GM12872 (cell line): ENCODE data around the gene SYAP1.

Source experiments
- TF ChIP-seq, protein P1 (sequence below): IDR thresholded peaks from 3 replicates; pipeline ENCODE4 v1.5.1; 2011; ENCODE audit warnings: low read depth, mild to moderate bottlenecking, low read length, moderate library complexity; ENCODE audit not compliant: insufficient read depth

Gene SYAP1

DNA sequence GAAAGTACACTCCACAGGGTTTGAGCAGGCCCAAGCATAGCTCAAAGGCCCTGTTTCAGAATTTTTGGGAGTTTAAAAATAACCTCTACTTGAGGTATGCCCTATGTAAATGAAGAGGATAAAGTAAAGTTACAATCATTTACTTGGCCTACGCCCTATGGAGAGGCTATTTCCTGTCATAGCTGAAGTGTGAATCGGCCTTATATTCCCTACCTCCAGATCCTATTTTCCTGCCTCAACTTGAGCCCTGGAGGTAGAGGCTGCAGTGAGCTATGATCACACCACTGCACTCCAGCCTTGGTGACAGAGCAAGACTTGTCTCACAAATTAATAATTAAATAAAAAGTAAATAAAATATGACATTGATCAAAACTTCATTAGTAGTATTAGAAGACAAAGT lies 55.3 kb downstream of the SYAP1 start:
- TF ChIP-seq, protein P1, sequence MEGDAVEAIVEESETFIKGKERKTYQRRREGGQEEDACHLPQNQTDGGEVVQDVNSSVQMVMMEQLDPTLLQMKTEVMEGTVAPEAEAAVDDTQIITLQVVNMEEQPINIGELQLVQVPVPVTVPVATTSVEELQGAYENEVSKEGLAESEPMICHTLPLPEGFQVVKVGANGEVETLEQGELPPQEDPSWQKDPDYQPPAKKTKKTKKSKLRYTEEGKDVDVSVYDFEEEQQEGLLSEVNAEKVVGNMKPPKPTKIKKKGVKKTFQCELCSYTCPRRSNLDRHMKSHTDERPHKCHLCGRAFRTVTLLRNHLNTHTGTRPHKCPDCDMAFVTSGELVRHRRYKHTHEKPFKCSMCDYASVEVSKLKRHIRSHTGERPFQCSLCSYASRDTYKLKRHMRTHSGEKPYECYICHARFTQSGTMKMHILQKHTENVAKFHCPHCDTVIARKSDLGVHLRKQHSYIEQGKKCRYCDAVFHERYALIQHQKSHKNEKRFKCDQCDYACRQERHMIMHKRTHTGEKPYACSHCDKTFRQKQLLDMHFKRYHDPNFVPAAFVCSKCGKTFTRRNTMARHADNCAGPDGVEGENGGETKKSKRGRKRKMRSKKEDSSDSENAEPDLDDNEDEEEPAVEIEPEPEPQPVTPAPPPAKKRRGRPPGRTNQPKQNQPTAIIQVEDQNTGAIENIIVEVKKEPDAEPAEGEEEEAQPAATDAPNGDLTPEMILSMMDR, result no peak

DNA sequence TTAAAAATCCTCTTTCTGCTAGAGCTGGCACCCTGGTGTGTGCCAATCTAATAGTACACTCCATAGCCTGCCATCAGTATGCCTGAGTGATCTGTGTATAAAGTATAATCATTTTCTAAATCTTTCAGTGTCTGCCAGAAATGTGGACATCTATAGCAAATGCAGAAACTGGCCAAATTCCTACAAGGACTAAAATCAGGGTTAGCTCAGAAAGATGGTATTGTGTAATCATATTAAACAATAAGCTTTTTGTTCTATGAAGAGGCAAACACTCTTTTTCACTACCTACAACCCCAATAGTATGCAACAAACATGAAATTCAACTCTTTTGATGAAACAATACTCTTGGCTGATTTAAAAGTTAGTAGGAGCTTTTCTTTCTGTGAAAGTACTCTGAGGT lies 59.1 kb downstream of the SYAP1 start:
- TF ChIP-seq, protein P1, result no peak

DNA sequence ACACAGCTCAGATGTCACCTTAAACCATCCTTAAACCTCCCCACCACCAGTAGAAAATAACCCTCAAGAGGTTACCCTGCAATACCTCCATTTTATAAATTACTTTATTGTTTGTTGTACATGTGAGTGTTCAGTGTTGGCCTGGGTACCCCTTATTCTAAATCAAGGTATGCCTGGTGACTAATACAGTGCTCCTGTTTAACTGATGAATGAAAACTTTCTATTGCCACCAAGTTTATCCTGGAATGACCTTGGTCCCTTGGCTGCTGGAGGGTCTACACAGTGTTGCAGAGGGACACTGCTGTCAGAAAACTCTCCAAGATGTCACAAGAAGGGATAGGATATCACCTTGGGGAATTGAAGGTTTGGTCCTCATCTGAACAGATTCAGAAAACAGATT lies 59.6 kb downstream of the SYAP1 start:
- TF ChIP-seq, protein P1, result no peak

DNA sequence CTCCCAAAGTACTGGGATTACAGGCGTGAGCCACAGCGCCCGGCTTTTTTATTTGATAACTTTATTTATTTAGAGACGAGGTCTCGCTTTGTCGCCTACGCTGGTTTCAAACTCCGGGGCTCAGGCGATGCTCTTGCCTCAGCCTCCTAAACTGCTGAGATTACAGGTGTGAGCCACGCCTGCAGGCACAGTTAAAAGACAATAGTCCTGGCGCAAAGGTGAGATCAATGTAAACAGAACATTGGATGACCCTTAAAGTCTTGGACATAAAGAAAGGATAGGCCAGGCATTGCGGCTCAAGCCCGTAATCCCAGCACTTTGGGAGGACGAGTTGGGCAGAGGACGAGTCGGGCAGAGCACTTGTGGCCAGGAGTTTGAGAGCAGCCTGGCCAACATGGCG lies 64.0 kb downstream of the SYAP1 start:
- TF ChIP-seq, protein P1, result no peak

DNA sequence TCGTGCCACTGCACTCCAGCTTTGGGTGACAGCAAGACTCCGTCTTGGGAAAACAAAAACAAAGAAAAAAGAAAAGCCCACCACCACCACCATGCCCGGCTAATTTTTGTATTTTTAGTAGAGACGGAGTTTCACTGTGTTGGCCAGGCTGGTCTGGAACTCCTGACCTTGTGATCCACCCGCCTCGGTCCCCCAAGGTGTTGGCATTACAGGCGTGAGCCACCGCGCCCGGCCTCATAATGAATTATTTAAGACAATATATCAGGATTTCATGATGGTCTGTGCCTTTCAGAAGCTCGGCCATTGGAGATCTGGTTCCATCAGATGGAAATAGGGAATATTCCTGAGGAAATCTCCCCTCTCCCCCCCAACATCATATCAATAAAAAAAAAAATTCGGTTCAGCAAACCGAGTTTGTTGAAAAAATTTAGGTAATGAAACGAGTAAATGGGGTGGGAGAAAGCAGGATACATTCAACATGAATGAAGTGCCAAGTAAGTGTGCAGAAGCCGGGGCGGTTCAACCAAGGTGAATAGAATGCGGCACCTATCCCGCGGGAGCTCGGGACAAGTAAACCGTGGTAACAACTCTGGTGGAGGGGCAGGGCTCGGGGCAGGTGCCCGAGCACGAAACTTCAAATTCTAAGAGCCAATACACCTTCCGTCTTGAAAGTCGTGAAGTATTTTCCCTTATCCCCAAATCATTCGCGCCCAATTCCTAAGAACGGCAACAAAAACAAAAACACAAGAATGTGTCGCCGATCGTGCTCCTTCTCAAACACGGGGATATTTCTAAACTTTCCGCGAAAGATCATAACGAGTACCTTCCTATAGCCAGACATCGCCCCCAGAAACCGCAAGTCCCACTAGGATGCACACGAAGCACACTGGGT lies 66.1 kb downstream of the SYAP1 start:
- TF ChIP-seq, protein P1, result no peak

DNA sequence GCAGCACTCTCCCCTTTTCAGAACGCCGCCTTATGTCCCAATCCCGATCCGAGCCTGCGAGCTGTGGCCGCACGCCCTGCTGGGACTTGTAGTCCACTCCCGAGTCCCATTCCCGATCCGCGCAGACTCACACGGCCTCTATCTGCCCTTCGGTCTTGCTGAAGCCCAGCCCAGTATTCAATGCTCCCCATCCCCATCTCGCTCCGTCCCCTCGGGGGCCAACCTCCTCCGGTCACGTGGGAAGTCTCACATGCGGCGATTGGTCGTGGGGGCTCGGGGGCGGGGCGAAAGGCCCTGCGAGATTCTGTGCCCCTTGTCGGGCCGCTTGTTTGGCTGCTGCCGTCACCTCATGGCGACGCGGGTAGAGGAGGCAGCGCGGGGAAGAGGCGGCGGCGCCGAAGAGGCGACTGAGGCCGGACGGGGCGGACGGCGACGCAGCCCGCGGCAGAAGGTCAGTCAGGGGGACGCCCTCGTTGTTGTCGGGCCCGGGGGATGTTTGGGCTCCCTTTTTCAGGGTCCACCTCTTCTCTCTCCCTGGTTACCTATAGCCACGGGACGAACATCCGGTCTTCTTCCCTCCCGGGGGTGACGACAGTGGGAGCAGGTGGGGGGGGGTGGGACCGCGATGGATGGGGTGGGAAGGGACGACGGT lies 66.9 kb downstream of the SYAP1 start, which contains the start of gene TXLNG:
TXLNG (plus strand) TSS at position 328 of the 652 bp plus-strand sequence; CDS start at position 350, 22 bp downstream.
- TF ChIP-seq, protein P1, result no peak
